CD4-positive, alpha-beta memory T cell (primary cell): ENCODE data around the gene AP2A2. TPM values are rescaled to one million over a fixed set of nuclear protein-coding genes. Genes with fewer than 3 reads are reported as not detected.

Experiments
- CTCF ChIA-PET: fragments of 350-600 bp; sonication (Branson Sonifier 250); formaldehyde crosslinking; loops from one replicate; lab custom pipeline; 2021; ENCODE audit warnings: inconsistent platforms; ENCODE audit not compliant: partially characterized antibody; lab: Charles Lee
- POLR2A ChIA-PET: fragments of 350-600 bp; sonication (Branson Sonifier 250); formaldehyde crosslinking; loops from one replicate; lab custom pipeline; 2021; ENCODE audit not compliant: partially characterized antibody; lab: Charles Lee
- DNase-seq, 5 donors: peaks; one replicate each; pipeline versions ENCODE4 v3.0.0 to v3.0.0-alpha.2; 2020 to 2022; ENCODE audit warnings: mixed read lengths in 1 of 5
- H3K27ac ChIP-seq: one replicate; pipeline ENCODE4 v1.7.0; 2013; ENCODE audit warnings: low read depth, low read length
- H3K27me3 ChIP-seq: 2 replicates; pipeline ENCODE4 v1.7.0; 2013; ENCODE audit warnings: mild to moderate bottlenecking, low read length, moderate library complexity; ENCODE audit not compliant: insufficient read depth
- H3K36me3 ChIP-seq: 2 replicates; pipeline ENCODE4 v1.7.0; 2013; ENCODE audit warnings: mild to moderate bottlenecking, low read length, moderate library complexity; ENCODE audit not compliant: insufficient read depth
- H3K4me1 ChIP-seq: 2 replicates; pipeline ENCODE4 v1.7.0; 2013; ENCODE audit warnings: mild to moderate bottlenecking, low read length, moderate library complexity; ENCODE audit not compliant: insufficient read depth
- H3K4me3 ChIP-seq, 2 donors: one replicate each; pipeline ENCODE4 v1.7.0; 2013; ENCODE audit warnings: low read length in 2 of 2, mild to moderate bottlenecking in 1 of 2
- H3K9me3 ChIP-seq, 2 donors: one replicate each; pipeline ENCODE4 v1.7.0; 2013; ENCODE audit warnings: low read length in 2 of 2, control low read depth in 1 of 2; ENCODE audit not compliant: control insufficient read depth in 1 of 2
- H3K27ac Mint-ChIP-seq, 7 donors: one replicate each; pipeline ENCODE4 v1.8.0; 2020 to 2021; ENCODE audit warnings: mixed read lengths in 7 of 7, mild to moderate bottlenecking in 6 of 7, inconsistent platforms in 3 of 7, moderate library complexity in 3 of 7
- H3K27me3 Mint-ChIP-seq, 2 donors: one replicate each; pipeline ENCODE4 v1.8.0; 2020 to 2021; ENCODE audit warnings: mixed read lengths in 2 of 2
- H3K36me3 Mint-ChIP-seq, 2 donors: one replicate each; pipeline ENCODE4 v1.8.0; 2020 to 2021; ENCODE audit warnings: mixed read lengths in 2 of 2, inconsistent platforms in 1 of 2, mild to moderate bottlenecking in 1 of 2
- H3K4me1 Mint-ChIP-seq, 4 donors: one replicate each; pipeline ENCODE4 v1.8.0; 2020 to 2021; ENCODE audit warnings: mixed read lengths in 4 of 4, mild to moderate bottlenecking in 1 of 4
- H3K4me3 Mint-ChIP-seq, 8 donors: one replicate each; pipeline ENCODE4 v1.8.0; 2020 to 2021; ENCODE audit warnings: mixed read lengths in 8 of 8, mild to moderate bottlenecking in 7 of 8, moderate library complexity in 6 of 8, inconsistent platforms in 3 of 8
- H3K9me3 Mint-ChIP-seq, 8 donors: one replicate each; pipeline ENCODE4 v1.8.0; 2020 to 2021; ENCODE audit warnings: mixed read lengths in 8 of 8, mild to moderate bottlenecking in 5 of 8, inconsistent platforms in 3 of 8, moderate library complexity in 1 of 8
- intact Hi-C: fragments of 100-400 bp; cut with micrococcal nuclease; formaldehyde crosslinking; loops from one replicate; pipeline ENCODE4 v1.15.1; 2023
- polyA plus RNA-seq, 2 donors: library from polyadenylated mRNA; unstranded; fragments of 300-500 nt; fragmentation: Illumina TruSeq; gene quantifications; one replicate each; pipeline ENCODE4 v1.2.3, GENCODE V29; 2021
- total RNA-seq, 2 experiments: library from RNA; stranded (reverse); gene quantifications; one replicate each; pipeline ENCODE4 v1.2.3, GENCODE V29; 2021

Gene AP2A2
- total and polyA plus RNA-seq, 4 experiments from 2014 or later: 5.1 to 87.4 (median 47.9) TPM

GRCh38 chr11:995752-996420, 70.2 kb downstream of the AP2A2 start:
- no peaks in the 10 kb centered on the region for H3K27me3 ChIP-seq
- H3K4me3 Mint-ChIP-seq: no peak overlapping the region
- no peak overlapping the region for H3K4me3 ChIP-seq
- H3K27ac Mint-ChIP-seq: peak overlapping the region in 6 of 7 donors; percentile 44 to 94 (median 83)
- H3K4me1 ChIP-seq: no peaks in the 10 kb centered on the region
- no peak overlapping the region for H3K27ac ChIP-seq
- no peak for DNase-seq
- intact Hi-C loops: no loop called here
- no peaks in the 10 kb centered on the region for H3K9me3 ChIP-seq
- ChIA-PET POLR2A (no interaction called here), CTCF (no interaction called here)
- H3K36me3 Mint-ChIP-seq: peaks cover 20 to 38% of the 10 kb centered on the region in 2 donors
- peaks cover 22% of the 10 kb centered on the region for H3K36me3 ChIP-seq
- H3K27me3 Mint-ChIP-seq: no peaks in the 10 kb centered on the region
- peaks cover 0 to 5% (median 0%) of the 10 kb centered on the region in 8 donors for H3K9me3 Mint-ChIP-seq
- H3K4me1 Mint-ChIP-seq: peaks cover 6 to 13% (median 10%) of the 10 kb centered on the region in 4 donors

- H3K9me3 ChIP-seq: no peaks in the 10 kb centered on the region
- H3K9me3 Mint-ChIP-seq: peaks cover 0 to 5% (median 0%) of the 10 kb centered on the region in 8 donors
- intact Hi-C loops: no loop called here
- H3K27ac Mint-ChIP-seq: peak overlapping the region in 6 of 7 donors; percentile 9 to 67 (median 49)
- H3K4me1 Mint-ChIP-seq: peaks cover 6 to 16% (median 9%) of the 10 kb centered on the region in 4 donors
- no peak overlapping the region for H3K27ac ChIP-seq
- ChIA-PET CTCF (no interaction called here), POLR2A (no interaction called here)
- peaks cover 30% of the 10 kb centered on the region for H3K36me3 ChIP-seq
- H3K36me3 Mint-ChIP-seq: peaks cover 28 to 42% of the 10 kb centered on the region in 2 donors
- no peak overlapping the region for H3K4me3 ChIP-seq
- no peaks in the 10 kb centered on the region for H3K27me3 ChIP-seq
- H3K4me3 Mint-ChIP-seq: no peak overlapping the region
- no peaks in the 10 kb centered on the region for H3K27me3 Mint-ChIP-seq
- no peak for DNase-seq
- no peaks in the 10 kb centered on the region for H3K4me1 ChIP-seq
Observed at GRCh38 chr11:996681-997080, 71.0 kb downstream of the AP2A2 start.

GRCh38 chr11:997907-998306, 72.2 kb downstream of the AP2A2 start:
- intact Hi-C loops: no loop called here
- no peak overlapping the region for H3K4me3 ChIP-seq
- CTCF ChIA-PET: no interaction called here
- no peak overlapping the region for H3K4me3 Mint-ChIP-seq
- no peak overlapping the region for H3K27ac Mint-ChIP-seq
- H3K9me3 ChIP-seq: no peaks in the 10 kb centered on the region
- peaks cover 6 to 16% (median 10%) of the 10 kb centered on the region in 4 donors for H3K4me1 Mint-ChIP-seq
- H3K4me1 ChIP-seq: no peaks in the 10 kb centered on the region
- H3K27me3 ChIP-seq: no peaks in the 10 kb centered on the region
- H3K36me3 ChIP-seq: peaks cover 32% of the 10 kb centered on the region
- POLR2A ChIA-PET: no interaction called here
- H3K36me3 Mint-ChIP-seq: peaks cover 30 to 44% of the 10 kb centered on the region in 2 donors
- peaks cover 0 to 2% (median 0%) of the 10 kb centered on the region in 8 donors for H3K9me3 Mint-ChIP-seq
- DNase-seq: no peak
- no peaks in the 10 kb centered on the region for H3K27me3 Mint-ChIP-seq
- H3K27ac ChIP-seq: no peak overlapping the region

- H3K4me3 Mint-ChIP-seq: no peak overlapping the region
- POLR2A ChIA-PET: no interaction called here
- H3K27ac ChIP-seq: no peak overlapping the region
- H3K36me3 ChIP-seq: peaks cover 32% of the 10 kb centered on the region
- H3K9me3 Mint-ChIP-seq: peaks cover 0 to 2% (median 0%) of the 10 kb centered on the region in 8 donors
- intact Hi-C loops: no loop called here
- H3K4me1 Mint-ChIP-seq: peaks cover 6 to 16% (median 10%) of the 10 kb centered on the region in 4 donors
- no peak for DNase-seq
- H3K27me3 Mint-ChIP-seq: no peaks in the 10 kb centered on the region
- no peaks in the 10 kb centered on the region for H3K4me1 ChIP-seq
- no peaks in the 10 kb centered on the region for H3K27me3 ChIP-seq
- H3K36me3 Mint-ChIP-seq: peaks cover 37 to 48% of the 10 kb centered on the region in 2 donors
- H3K9me3 ChIP-seq: no peaks in the 10 kb centered on the region
- H3K4me3 ChIP-seq: no peak overlapping the region
- CTCF ChIA-PET: no interaction called here
- H3K27ac Mint-ChIP-seq: peak overlapping the region in 1 of 7 donors; percentile 36
Observed at GRCh38 chr11:999009-999408, 73.3 kb downstream of the AP2A2 start.

- Mint-ChIP-seq H3K27me3 (no peaks in the 10 kb centered on the region), H3K4me3 (no peak overlapping the region), H3K9me3 (peaks cover 0 to 2% (median 0%) of the 10 kb centered on the region in 8 donors), H3K27ac (peak overlapping the region in 2 of 7 donors; percentile 5 to 59), H3K36me3 (peaks cover 31 to 52% of the 10 kb centered on the region in 2 donors), H3K4me1 (peaks cover 3 to 11% (median 8%) of the 10 kb centered on the region in 4 donors)
- intact Hi-C loops: no loop called here
- no peaks in the 10 kb centered on the region for H3K9me3 ChIP-seq
- POLR2A ChIA-PET: no interaction called here
- H3K27me3 ChIP-seq: no peaks in the 10 kb centered on the region
- H3K27ac ChIP-seq: no peak overlapping the region
- peaks cover 44% of the 10 kb centered on the region for H3K36me3 ChIP-seq
- H3K4me1 ChIP-seq: no peaks in the 10 kb centered on the region
- CTCF ChIA-PET: no interaction called here
- DNase-seq: no peak
- no peak overlapping the region for H3K4me3 ChIP-seq
Observed at GRCh38 chr11:1000357-1001278, 74.9 kb downstream of the AP2A2 start.

GRCh38 chr11:1001617-1002405, 76.1 kb downstream of the AP2A2 start:
- DNase-seq: peak in 1 of 5 donors; percentile 13
- H3K4me3 Mint-ChIP-seq: no peak overlapping the region
- CTCF ChIA-PET: no interaction called here
- H3K27ac Mint-ChIP-seq: peak overlapping the region in 1 of 7 donors; percentile 17
- peaks cover 0 to 8% (median 1%) of the 10 kb centered on the region in 4 donors for H3K4me1 Mint-ChIP-seq
- Histone ChIP-seq H3K27me3 (no peaks in the 10 kb centered on the region), H3K4me1 (no peaks in the 10 kb centered on the region), H3K36me3 (peaks cover 45% of the 10 kb centered on the region), H3K9me3 (no peaks in the 10 kb centered on the region), H3K4me3 (no peak overlapping the region), H3K27ac (no peak overlapping the region)
- intact Hi-C loops: no loop called here
- no peaks in the 10 kb centered on the region for H3K27me3 Mint-ChIP-seq
- peaks cover 30 to 54% of the 10 kb centered on the region in 2 donors for H3K36me3 Mint-ChIP-seq
- H3K9me3 Mint-ChIP-seq: no peaks in the 10 kb centered on the region
- POLR2A ChIA-PET: no interaction called here
